Measurements from ENCODE around the gene ARHGAP25.

The ARHGAP25 gene, protein sequence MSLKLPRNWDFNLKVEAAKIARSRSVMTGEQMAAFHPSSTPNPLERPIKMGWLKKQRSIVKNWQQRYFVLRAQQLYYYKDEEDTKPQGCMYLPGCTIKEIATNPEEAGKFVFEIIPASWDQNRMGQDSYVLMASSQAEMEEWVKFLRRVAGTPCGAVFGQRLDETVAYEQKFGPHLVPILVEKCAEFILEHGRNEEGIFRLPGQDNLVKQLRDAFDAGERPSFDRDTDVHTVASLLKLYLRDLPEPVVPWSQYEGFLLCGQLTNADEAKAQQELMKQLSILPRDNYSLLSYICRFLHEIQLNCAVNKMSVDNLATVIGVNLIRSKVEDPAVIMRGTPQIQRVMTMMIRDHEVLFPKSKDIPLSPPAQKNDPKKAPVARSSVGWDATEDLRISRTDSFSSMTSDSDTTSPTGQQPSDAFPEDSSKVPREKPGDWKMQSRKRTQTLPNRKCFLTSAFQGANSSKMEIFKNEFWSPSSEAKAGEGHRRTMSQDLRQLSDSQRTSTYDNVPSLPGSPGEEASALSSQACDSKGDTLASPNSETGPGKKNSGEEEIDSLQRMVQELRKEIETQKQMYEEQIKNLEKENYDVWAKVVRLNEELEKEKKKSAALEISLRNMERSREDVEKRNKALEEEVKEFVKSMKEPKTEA

GRCh38 chr2:68734688-68735525 lies at the start of gene ARHGAP25:
Gene ARHGAP25, plus strand, starts transcription at chr2:68734811. Its CDS starts 389 bp downstream, at chr2:68735200.
- no peak for DNase-seq

- no peak for DNase-seq
These were observed 48.4 kb upstream of the ARHGAP25 start for GRCh38 chr2:68686178-68686577.

DNA sequence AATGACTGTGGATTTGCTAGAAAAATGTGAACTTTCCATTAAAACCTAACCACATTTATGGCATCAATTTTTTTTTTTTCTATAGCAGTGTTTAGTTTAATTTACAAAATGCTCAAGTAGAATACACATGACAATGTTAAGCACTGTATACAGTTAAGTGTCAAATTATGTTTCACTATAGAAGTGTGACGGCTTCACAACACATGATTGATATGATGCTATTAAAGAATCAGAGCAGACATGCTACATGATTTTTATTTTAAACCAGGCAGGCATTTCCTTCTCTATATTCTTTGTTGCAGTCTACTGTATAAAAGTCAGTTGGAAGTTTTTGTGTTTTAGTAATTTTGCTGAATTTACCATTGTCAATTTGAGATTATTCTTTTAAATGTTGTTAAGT lies 47.6 kb upstream of the ARHGAP25 start:
- DNase-seq = no peak

GRCh38 chr2:68689553-68690537 lies 44.8 kb upstream of the ARHGAP25 start:
- DNase-seq = no peak

DNA sequence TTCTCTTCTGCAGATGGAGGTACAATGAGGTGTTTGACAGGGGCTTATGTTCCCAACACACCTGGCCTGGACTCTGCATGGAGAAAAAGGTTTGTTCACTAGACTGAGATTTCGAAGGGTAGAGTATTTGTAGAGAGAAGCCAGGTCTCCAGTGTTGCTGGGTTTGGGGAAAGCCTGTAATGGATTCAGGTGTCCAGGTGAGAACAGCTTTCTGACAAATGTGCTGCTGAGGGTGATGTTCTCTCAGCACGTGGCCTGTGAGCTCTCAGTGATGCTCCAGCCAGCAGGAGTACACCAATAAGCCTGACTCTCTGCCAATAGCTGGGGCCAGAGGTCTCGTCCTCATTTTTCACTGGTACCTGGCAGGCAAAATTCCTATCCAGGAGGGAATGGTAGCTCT lies 43.8 kb upstream of the ARHGAP25 start:
- no peak for DNase-seq

- no peak for DNase-seq
These were observed 42.1 kb upstream of the ARHGAP25 start for GRCh38 chr2:68692511-68692910.

GRCh38 chr2:68693951-68694350 lies 40.7 kb upstream of the ARHGAP25 start:
- DNase-seq = no peak

DNA sequence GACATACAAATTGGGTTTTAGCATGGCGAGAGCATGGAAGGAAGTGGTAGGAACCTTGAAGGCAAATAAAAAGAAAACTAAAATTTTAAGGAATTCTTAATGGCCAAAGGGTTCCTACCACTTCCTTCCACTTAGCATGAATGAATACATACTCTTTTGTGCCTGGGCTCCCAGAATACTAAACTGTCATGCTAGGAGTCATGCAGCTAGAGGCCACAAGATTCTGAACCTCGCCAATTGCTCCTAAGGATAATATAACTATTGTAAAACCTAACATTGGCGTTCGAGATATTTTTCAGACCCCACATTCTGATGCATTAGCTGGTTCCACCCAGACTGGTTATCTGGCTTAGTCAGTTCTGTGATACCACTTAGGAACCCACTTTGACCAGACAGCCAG lies 38.6 kb upstream of the ARHGAP25 start:
- no peak for DNase-seq

DNA sequence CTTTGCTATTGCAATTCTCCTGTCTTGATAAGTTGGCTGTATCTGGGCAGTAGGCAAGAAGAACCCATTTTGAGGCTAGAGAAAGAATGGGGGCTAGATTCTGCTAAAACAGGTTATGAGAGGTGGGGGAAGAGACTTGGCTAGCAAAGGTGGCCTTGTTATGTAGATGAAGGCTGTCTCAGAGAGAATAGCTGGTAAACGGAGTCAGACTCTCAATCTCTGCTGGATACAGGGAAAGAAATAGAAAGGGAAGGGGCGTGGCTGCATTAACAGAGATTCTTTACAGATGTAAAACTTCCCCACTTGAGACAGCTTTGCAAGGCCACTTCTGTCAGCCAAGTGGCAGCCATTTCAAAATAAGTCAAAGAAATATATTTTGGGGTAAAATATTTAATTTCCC lies 38.1 kb upstream of the ARHGAP25 start:
- no peak for DNase-seq

- DNase-seq = no peak
These were observed 35.8 kb upstream of the ARHGAP25 start for GRCh38 chr2:68698567-68699377.

DNA sequence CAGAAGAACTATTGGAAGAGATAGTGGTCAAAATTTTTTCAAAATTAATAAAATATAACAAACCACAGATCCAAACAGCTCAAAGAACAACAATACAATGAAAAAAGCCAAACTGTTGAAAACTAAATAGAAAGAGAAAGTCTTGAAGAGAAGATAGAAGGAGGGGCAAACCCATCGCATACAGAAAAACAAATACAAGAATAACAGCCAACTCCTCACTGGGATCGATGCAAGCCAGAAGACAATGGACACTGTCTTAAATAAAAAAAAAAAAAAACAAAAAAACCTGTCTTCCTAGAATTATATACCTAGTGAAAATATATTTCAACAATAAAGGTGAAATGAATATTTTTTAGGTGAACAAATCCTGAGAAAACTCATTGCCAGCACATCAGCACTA lies 34.1 kb upstream of the ARHGAP25 start:
- DNase-seq = no peak

DNA sequence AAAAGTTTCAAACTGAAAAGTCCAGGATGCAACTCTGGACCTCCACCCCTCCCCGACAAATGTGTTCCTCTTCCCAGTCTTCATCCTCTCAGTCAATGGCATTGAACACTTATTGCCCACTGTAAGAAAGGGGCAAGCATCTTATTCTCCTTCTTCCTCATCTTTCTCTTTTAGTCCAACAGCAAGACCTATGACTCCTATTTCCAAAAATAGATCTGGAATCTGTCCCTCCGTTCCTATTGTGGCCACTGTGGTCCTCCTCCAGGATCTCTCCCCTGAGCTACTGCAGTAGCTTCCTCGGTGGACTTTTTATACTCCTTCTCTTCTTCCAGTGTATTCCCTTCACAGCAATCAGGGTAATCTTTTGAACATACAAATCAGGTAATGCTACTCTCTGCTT lies 28.0 kb upstream of the ARHGAP25 start:
- DNase-seq = no peak

GRCh38 chr2:68708629-68709028 lies 26.0 kb upstream of the ARHGAP25 start:
- no peak for DNase-seq

GRCh38 chr2:68709421-68709911 lies 25.1 kb upstream of the ARHGAP25 start:
- DNase-seq = peak; percentile 81

DNA sequence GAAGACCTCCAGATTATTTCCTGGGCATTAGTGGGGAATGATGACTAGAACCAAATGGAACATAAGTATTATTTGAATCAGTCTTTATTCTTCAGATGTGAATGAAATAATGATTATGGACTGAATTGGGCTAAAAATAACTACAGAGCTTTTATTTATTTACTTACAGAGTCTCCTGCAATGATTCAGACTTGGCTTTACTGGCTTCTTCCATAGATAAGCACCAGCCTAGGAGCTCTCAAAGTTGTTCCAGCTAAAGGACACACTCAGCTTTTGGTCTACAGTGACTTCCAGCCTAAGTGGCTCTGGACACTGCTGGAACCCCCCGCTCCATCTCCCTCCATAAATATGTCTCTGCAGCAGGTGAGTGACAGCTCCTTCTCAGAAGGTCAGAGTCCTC lies 24.3 kb upstream of the ARHGAP25 start:
- no peak for DNase-seq

- no peak for DNase-seq
These were observed 23.9 kb upstream of the ARHGAP25 start for GRCh38 chr2:68710756-68711155.

DNA sequence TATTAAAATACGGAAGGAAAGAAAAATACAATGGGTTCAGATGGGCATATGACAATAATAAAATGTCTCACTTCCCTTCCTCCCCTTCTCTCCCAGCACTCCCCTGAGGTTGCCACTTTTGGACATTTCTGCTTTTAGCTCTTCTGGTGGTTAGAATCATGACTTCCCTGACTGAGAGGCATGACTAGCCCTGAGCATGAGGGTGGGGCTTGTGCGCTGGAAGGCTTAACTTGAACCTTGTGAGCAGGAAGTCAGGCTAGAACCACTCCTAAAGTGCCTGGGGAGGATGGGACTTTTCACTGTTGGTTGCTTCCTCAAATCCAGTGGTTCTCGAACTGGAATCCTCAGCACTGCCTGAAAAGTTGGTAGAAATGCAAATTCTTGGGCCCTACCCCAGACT lies 19.7 kb upstream of the ARHGAP25 start:
- DNase-seq = peak; percentile 8

DNA sequence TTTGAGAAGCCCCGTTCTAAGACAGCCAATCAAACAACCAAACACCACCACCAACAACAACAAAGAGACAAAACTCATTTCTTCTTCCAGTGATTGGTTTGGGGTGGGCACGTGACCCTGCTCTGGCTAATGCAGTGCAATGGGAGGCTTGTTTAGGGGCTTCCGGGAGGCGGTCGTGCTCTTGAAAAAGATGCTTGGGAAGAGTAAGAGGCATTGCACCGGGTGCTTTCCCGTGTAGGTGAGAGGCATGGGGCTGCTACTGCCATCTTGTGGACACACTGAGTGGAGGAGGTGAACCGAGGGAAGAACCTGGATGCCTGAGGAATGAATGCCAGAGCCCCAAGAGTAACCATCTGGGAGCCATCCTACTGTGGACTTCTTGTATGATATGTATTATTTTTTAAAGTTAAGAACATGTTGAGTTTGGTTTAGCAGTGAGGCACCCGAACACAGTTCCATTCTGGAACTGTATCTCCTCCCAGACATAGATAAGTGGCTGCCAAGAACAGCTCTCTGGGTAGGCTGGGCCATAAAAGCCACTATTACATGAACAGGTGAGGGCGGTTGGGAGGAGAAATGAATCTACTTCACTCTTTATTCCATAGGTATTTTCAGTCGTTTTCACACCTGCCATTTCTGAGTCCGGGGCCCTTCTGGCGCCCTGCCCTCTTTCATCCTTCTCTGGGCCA lies 19.1 kb upstream of the ARHGAP25 start:
- peak; percentile 87 for DNase-seq

- DNase-seq = no peak
These were observed 17.9 kb upstream of the ARHGAP25 start for GRCh38 chr2:68716604-68717304.

- DNase-seq = no peak
These were observed 17.3 kb upstream of the ARHGAP25 start for GRCh38 chr2:68717305-68717661.

Data from DMS53 (cell line).